Lower leg skin (tissue), 4 donors: Measurements from ENCODE around the gene SRRM2. TPM values are rescaled to one million over a fixed set of nuclear protein-coding genes. Genes with fewer than 3 reads are reported as not detected.

Experiments
- DNase-seq, 2 donors: peaks; one replicate each; pipeline ENCODE4 v3.0.0-alpha.2; 2019; ENCODE audit warnings: low spot score in 2 of 2
- H3K4me3 ChIP-seq: fragments of 200-600 bp; sonication (generic); 2 replicates; pipeline ENCODE4 v1.5.1; 2017; ENCODE audit warnings: mild to moderate bottlenecking, low read depth; ENCODE audit not compliant: poor library complexity, severe bottlenecking
- POLR2A ChIP-seq, 2 donors: fragments of 450-650 bp; IDR thresholded peaks; one replicate each; pipeline ENCODE4 v1.6.1; 2016 to 2017; ENCODE audit warnings: antibody characterized with exemption in 2 of 2, mild to moderate bottlenecking in 1 of 2, moderate library complexity in 1 of 2
- WGBS, 2 donors: methylation state at CpG; one replicate each; pipeline ENCODE4 v1.1.5; 2018; 5-methylcytosine and 5-hydroxymethylcytosine counted together
- intact Hi-C: fragments of 100-400 bp; cut with DNase I; formaldehyde crosslinking; loops from one replicate; pipeline ENCODE4 v1.15.0; 2023; ENCODE audit warnings: low total_unique reads
- total RNA-seq, 4 donors: library from RNA; depleted of rRNA; stranded (reverse); fragments of >200 nt; gene quantifications; one replicate each; pipeline ENCODE4 v1.1.0, GENCODE V29; 2016
- TF ChIP-seq, protein P1 (sequence below), 3 donors: fragments of 450-650 bp; IDR thresholded peaks; one replicate each; pipeline ENCODE4 v1.5.1; 2016; ENCODE audit warnings: antibody characterized with exemption in 3 of 3, mild to moderate bottlenecking in 3 of 3, moderate library complexity in 2 of 3

The SRRM2 gene
- total RNA-seq, 4 donors from 2014 or later = 257 to 830 (median 272) TPM

DNA sequence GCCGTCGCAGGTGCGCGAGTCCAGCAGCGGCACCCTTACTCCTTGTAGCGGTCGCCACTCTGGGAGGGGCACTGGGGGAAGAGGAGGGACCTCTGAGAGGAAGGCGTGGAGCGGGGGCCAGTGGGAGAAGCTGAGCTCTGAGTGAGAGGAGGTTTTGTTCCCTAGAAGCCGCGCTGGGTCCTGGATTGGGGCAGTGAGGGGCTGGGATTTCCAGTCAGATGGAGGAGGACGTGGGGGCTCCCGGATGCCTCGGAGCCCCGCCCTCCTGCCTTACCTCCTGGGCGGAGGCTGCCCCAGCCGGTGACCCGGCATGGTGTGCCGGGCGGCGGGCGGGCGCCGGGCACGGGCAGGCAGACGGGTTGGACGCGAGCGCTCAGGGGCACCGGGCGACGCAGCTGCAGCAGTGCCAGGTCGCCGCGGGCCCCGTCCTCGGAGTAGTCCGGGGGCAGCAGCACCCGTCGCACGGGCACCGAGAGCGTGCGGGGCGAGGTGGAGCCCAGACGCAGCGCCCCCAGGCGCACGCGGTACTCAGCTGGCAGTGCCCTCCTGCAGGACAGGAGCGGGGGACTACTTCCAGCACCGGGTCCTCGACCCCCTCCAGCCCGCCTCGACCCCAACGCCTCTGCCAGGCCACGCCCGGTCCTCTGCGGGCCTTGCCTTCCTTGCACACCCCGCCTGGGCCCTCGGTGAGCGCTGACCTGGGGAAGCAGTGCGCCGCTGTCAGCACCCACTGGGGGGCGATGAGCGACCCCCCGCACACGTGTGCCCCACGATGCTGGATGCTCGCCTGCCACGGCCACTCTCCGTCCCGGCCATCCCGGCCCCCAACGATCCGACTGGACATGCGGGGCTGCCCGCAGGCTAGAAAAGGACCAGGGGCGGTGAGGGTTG is 32.9 kb downstream of the SRRM2 start:
- intact Hi-C loops = no loop called here
- 17 to 20% methylated on average over 36 to 60 of the region's 79 CpGs for WGBS, 2 donors
- DNase-seq = no peak
- H3K4me3 ChIP-seq = no peak overlapping the region
- TF ChIP-seq, protein P1, sequence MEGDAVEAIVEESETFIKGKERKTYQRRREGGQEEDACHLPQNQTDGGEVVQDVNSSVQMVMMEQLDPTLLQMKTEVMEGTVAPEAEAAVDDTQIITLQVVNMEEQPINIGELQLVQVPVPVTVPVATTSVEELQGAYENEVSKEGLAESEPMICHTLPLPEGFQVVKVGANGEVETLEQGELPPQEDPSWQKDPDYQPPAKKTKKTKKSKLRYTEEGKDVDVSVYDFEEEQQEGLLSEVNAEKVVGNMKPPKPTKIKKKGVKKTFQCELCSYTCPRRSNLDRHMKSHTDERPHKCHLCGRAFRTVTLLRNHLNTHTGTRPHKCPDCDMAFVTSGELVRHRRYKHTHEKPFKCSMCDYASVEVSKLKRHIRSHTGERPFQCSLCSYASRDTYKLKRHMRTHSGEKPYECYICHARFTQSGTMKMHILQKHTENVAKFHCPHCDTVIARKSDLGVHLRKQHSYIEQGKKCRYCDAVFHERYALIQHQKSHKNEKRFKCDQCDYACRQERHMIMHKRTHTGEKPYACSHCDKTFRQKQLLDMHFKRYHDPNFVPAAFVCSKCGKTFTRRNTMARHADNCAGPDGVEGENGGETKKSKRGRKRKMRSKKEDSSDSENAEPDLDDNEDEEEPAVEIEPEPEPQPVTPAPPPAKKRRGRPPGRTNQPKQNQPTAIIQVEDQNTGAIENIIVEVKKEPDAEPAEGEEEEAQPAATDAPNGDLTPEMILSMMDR (IDR thresholded peaks at IDR 0.05) = no peak
- no peak for TF ChIP-seq POLR2A (IDR thresholded peaks at IDR 0.05)

DNA sequence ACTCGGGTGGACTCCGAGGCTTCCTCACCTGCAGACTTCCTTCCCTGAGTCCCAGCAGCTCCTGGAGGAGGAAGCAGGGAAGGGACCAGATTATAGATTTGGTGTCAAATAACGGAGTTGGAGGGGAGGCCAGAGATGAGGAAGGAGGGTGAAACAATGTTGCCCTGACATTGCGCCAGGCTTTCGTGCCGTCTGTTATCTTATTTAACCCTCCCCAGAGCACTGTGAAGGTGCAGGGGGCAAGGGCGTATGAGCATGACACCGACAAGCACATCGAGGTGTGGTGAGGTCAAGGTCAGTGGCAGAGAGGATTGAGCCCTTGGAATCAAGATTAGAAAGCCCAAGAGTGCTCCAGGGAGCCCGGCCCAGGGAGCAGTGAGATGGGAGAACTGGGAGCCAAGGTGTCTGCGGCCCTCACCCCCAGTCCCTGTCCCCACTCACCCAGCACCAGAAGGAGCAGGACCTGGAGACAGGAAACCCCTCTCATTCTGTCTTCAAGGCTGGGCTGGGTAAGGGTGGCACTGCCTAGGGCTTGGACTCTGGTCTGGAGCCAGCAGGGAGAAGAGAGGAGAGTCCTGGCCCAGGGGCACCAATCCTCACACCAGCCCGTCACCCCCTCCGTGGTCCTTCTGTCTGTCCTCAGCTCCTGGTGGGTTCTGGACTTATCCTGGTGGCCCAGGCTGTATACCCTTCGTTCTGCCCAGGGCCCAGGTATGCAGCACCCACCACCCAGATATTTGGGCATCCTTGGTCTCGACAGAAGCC is 33.8 kb downstream of the SRRM2 start:
- no peak for DNase-seq
- no peak overlapping the region for H3K4me3 ChIP-seq
- intact Hi-C loops = no loop called here
- no peak for TF ChIP-seq POLR2A (IDR thresholded peaks at IDR 0.05)
- TF ChIP-seq, protein P1 (IDR thresholded peaks at IDR 0.05) = no peak
- WGBS, 2 donors = 59 to 62% methylated on average over 15 of the region's 15 CpGs

DNA sequence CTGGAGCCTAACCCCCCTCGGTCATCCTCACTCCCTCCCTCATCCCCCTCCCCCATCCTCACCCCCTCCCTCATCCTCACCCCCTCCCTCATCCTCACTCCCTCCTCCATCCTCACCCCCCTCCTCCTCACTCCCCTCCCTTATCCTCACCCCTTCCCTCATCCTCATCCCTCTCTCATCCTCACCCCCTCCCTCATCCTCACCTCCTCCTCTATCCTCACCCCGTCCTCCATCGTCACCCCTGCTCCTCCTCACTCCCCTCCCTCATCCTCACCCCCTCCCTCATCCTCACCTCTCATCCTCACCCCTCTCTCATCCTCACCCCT is 34.4 kb downstream of the SRRM2 start:
- H3K4me3 ChIP-seq = no peak overlapping the region
- no peak for TF ChIP-seq POLR2A (IDR thresholded peaks at IDR 0.05)
- TF ChIP-seq, protein P1 (IDR thresholded peaks at IDR 0.05) = no peak
- intact Hi-C loops = no loop called here
- 56% methylated on average over 3 of the region's 3 CpGs for WGBS, 2 donors
- no peak for DNase-seq

DNA sequence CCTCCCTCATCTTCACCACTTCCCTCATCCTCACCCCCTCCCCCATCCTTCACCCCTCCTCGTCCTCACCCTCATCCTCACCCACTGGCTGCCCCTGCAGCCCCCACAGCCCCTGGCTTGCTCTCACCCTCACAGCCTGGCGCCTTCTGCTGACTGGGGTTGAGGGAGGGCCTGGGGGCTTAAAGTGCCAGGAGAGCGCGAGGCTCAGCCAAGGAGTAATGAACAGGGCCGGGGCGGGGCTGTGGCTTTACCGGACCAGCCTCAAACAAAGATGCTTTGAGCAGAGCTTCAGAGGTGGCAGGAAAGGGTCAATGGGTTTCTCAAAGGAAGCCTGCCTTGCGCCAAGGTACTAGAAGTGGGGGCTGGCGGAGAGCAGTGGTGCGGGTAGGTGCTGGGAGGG is 35.0 kb downstream of the SRRM2 start, which contains the start of gene PRSS33:
TSS of gene PRSS33 (minus strand) at position 155 of the 400 bp plus-strand sequence. CDS start 1,013 bp downstream, outside the sequence.
- 27 to 37% methylated on average over 9 of the region's 10 CpGs for WGBS, 2 donors
- H3K4me3 ChIP-seq = no peak within 1 kb of the TSS
- intact Hi-C loops = no loop called here
- no peak for DNase-seq
- TF ChIP-seq POLR2A (IDR thresholded peaks at IDR 0.05) = no peak
- TF ChIP-seq, protein P1 (IDR thresholded peaks at IDR 0.05) = no peak

DNA sequence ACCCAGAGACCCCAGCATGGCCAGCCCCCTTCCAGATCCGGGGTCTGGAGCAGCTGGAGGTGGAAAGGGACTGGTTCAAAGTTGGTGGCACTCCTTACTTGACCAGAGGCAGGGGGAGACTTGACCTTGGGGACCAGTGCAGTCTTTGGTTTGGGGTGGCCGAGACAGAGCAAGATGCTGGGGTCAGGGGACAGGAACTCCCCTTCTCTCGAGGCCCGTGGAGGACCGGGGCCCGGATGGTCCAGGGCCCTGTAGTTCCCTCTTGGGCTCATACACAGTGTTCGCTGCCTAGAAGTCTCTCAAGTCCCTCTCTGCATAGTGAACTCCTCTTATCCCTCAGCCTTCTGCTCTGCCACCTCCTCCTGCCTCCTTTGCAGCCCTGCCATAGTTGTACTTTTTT is 35.5 kb downstream of the SRRM2 start:
- no peak overlapping the region for H3K4me3 ChIP-seq
- WGBS, 2 donors = 47 to 51% methylated on average over 7 of the region's 7 CpGs
- intact Hi-C loops = no loop called here
- DNase-seq = no peak
- TF ChIP-seq POLR2A (IDR thresholded peaks at IDR 0.05) = no peak
- TF ChIP-seq, protein P1 (IDR thresholded peaks at IDR 0.05) = no peak
